Activated B cell treated with CpG ODN at 0.5 μM for 24 hours (primary cell): Measurements from ENCODE around the gene DVL3. TPM values are rescaled to one million over a fixed set of nuclear protein-coding genes. Genes with fewer than 3 reads are reported as not detected.

Experiments used
- ATAC-seq: fragments of 200-7000 bp; cut with Tn5 transposase; one replicate; pipeline ENCODE4 v1.10.0; 2021; ENCODE audit warnings: low read depth, mild to moderate bottlenecking, moderate library complexity
- CTCF ChIA-PET: fragments of 350-600 bp; sonication (Branson Sonifier 250); formaldehyde crosslinking; loops from one replicate; lab custom pipeline; 2021; ENCODE audit warnings: antibody characterized with exemption; lab: Charles Lee
- POLR2A ChIA-PET: fragments of 350-600 bp; sonication (Branson Sonifier 250); formaldehyde crosslinking; loops from one replicate; lab custom pipeline; 2021; ENCODE audit warnings: antibody characterized with exemption; lab: Charles Lee
- DNase-seq: peaks from one replicate; pipeline ENCODE4 v3.0.0; 2022
- H3K27ac Mint-ChIP-seq: one replicate; pipeline ENCODE4 v1.8.0; 2020; ENCODE audit warnings: mixed read lengths
- H3K27me3 Mint-ChIP-seq: one replicate; pipeline ENCODE4 v1.8.0; 2021; ENCODE audit warnings: mixed read lengths
- H3K36me3 Mint-ChIP-seq: one replicate; pipeline ENCODE4 v1.8.0; 2021; ENCODE audit warnings: low read depth, mixed read lengths
- H3K4me1 Mint-ChIP-seq: one replicate; pipeline ENCODE4 v1.8.0; 2021; ENCODE audit warnings: mixed read lengths
- H3K4me3 Mint-ChIP-seq: one replicate; pipeline ENCODE4 v1.8.0; 2020; ENCODE audit warnings: mild to moderate bottlenecking, mixed read lengths
- H3K9me3 Mint-ChIP-seq: one replicate; pipeline ENCODE4 v1.8.0; 2020; ENCODE audit warnings: mixed read lengths
- CTCF ChIP-seq: fragments of 200-600 bp; IDR thresholded peaks from one replicate; pipeline ENCODE4 v1.8.0; 2022; ENCODE audit warnings: antibody characterized with exemption, mild to moderate bottlenecking
- intact Hi-C: fragments of 100-400 bp; cut with micrococcal nuclease; formaldehyde crosslinking; loops from one replicate; pipeline ENCODE4 v1.15.1; 2024
- total RNA-seq: library from RNA; stranded (reverse); gene quantifications from 2 replicates; pipeline ENCODE4 v1.2.3, GENCODE V29; 2022

DVL3 gene
- total RNA-seq, 1 donor from 2014 or later: 54.2 TPM

GRCh38 chr3:184126006-184126405 is 29.2 kb upstream of the DVL3 start:
- no peaks in the 10 kb centered on the region for H3K9me3 Mint-ChIP-seq
- CTCF ChIA-PET: no interaction called here
- H3K27ac Mint-ChIP-seq: no peak overlapping the region
- ATAC-seq (no peak), DNase-seq (no peak)
- H3K36me3 Mint-ChIP-seq: no peaks in the 10 kb centered on the region
- H3K4me1 Mint-ChIP-seq: no peaks in the 10 kb centered on the region
- POLR2A ChIA-PET: no interaction called here
- intact Hi-C loops: no loop called here
- no peak overlapping the region for H3K4me3 Mint-ChIP-seq
- TF ChIP-seq CTCF: no peak
- H3K27me3 Mint-ChIP-seq: peaks cover 1% of the 10 kb centered on the region

GRCh38 chr3:184129012-184129411 is 26.2 kb upstream of the DVL3 start:
- ChIA-PET POLR2A (no interaction called here), CTCF (no interaction called here)
- no peak for ATAC-seq
- no peaks in the 10 kb centered on the region for H3K36me3 Mint-ChIP-seq
- H3K4me1 Mint-ChIP-seq: peaks cover 5% of the 10 kb centered on the region
- peaks cover 1% of the 10 kb centered on the region for H3K27me3 Mint-ChIP-seq
- H3K27ac Mint-ChIP-seq: no peak overlapping the region
- DNase-seq: no peak
- no peak for TF ChIP-seq CTCF
- H3K4me3 Mint-ChIP-seq: no peak overlapping the region
- H3K9me3 Mint-ChIP-seq: no peaks in the 10 kb centered on the region
- intact Hi-C loops: no loop called here

- Mint-ChIP-seq H3K4me1 (peaks cover 33% of the 10 kb centered on the region), H3K27ac (no peak overlapping the region), H3K4me3 (no peak overlapping the region), H3K27me3 (peaks cover 1% of the 10 kb centered on the region), H3K9me3 (no peaks in the 10 kb centered on the region), H3K36me3 (peaks cover 21% of the 10 kb centered on the region)
- ATAC-seq: no peak
- TF ChIP-seq CTCF: no peak
- no peak for DNase-seq
- ChIA-PET POLR2A (no interaction called here), CTCF (interaction anchor here (1.3 kb wide), 1 partner anchor 117 kb away, joined by 3 read pairs; the partner anchor contains the start of gene EEF1AKMT4)
- intact Hi-C loops: no loop called here
These were observed 22.2 kb upstream of the DVL3 start for GRCh38 chr3:184132945-184133344.

- peaks cover 26% of the 10 kb centered on the region for H3K36me3 Mint-ChIP-seq
- ChIA-PET CTCF (interaction anchor here (1.3 to 1.6 kb wide), 3 partner anchors 10 to 249 kb away, joined by 3 to 5 read pairs (median 4); partner anchors contain the start of genes EEF1AKMT4 and PARL), POLR2A (interaction anchor here (0.7 to 2.9 kb wide), 9 partner anchors 16 to 848 kb away, joined by 3 to 11 read pairs (median 4); partner anchors contain the start of genes ABCC5, DVL3, EEF1AKMT4 and PARL)
- peak overlapping the region; percentile 96 for H3K27ac Mint-ChIP-seq
- H3K4me3 Mint-ChIP-seq: peak overlapping the region; percentile 98
- no peaks in the 10 kb centered on the region for H3K9me3 Mint-ChIP-seq
- no peaks in the 10 kb centered on the region for H3K27me3 Mint-ChIP-seq
- TF ChIP-seq CTCF: no peak
- ATAC-seq (peak; percentile 15), DNase-seq (peak; percentile 37)
- intact Hi-C loops: loop anchor here (2.0 kb wide), 2 partner anchors 127 to 181 kb away; partner anchors contain the start of gene EIF4G1
- H3K4me1 Mint-ChIP-seq: peaks cover 33% of the 10 kb centered on the region
These were observed 21.1 kb upstream of the DVL3 start for GRCh38 chr3:184133840-184134745.

- H3K4me1 Mint-ChIP-seq: peaks cover 33% of the 10 kb centered on the region
- ChIA-PET POLR2A (interaction anchor here (0.6 to 2.9 kb wide), 20 partner anchors 9 to 849 kb away, joined by 3 to 14 read pairs (median 4); partner anchors contain the start of genes ABCC5, ABCF3, AP2M1 and CAMK2N2), CTCF (interaction anchor here (1.2 to 1.6 kb wide), 3 partner anchors 9 to 250 kb away, joined by 3 to 5 read pairs (median 4); partner anchors contain the start of gene PARL)
- intact Hi-C loops: loop anchor here (1.0 to 2.0 kb wide), 10 partner anchors 21 to 239 kb away; partner anchors contain the start of genes ABCC5, ABCF3, AP2M1 and DVL3
- H3K4me3 Mint-ChIP-seq: peak overlapping the region; percentile 98
- TF ChIP-seq CTCF: no peak
- no peaks in the 10 kb centered on the region for H3K27me3 Mint-ChIP-seq
- no peaks in the 10 kb centered on the region for H3K9me3 Mint-ChIP-seq
- DNase-seq (no peak), ATAC-seq (peak; percentile 32)
- peaks cover 28% of the 10 kb centered on the region for H3K36me3 Mint-ChIP-seq
- peak overlapping the region; percentile 96 for H3K27ac Mint-ChIP-seq
These were observed 20.4 kb upstream of the DVL3 start for GRCh38 chr3:184134746-184135148.
